Midbrain (tissue), 1 donor: Measurements from ENCODE around the gene SCGB1C1.
A peak's percentile ranks its signal among the peaks of the same experiment; 100 is the strongest.

Source experiments
- DNase-seq: peaks from one replicate; lab custom pipeline; 2025; lab: John Stamatoyannopoulos, UW

The SCGB1C1 gene

DNA sequence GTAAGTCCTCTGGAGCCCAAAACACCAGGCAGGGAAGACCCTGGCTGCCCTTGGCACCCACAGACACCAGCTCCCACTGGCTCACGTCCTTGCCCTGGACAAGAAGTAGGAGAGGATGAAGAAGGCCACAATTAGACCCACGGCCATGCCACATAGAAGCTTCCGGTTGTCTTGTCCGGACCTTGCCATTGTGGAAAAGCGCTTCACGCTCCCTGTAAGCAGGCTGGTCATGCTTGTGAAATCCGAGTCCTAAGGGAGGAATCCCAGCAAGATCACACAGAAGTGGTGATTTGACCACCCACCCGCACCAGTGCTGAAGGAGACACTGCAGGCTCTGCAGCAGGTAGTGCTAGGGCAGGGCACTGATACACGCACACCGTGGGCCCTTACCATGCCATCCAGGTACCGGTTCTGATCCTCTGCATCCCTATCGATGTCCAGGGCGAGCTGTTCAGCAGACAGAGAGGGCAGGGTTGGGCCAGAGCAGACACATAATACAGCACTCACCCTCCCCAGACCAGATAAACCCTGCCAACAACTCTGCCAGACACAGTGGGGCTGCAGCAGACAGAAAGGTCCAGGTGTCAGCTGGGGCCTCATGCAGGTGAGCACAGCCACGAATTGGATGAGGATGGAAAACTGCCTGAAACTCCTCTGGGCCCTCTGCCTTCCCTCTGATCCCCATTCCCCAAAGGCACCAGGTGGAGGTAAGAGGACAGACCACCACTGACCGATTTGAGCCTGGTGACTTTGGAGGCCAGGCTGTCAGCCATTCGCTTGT lies 12.5 kb downstream of the SCGB1C1 start:
- no peak for DNase-seq

DNA sequence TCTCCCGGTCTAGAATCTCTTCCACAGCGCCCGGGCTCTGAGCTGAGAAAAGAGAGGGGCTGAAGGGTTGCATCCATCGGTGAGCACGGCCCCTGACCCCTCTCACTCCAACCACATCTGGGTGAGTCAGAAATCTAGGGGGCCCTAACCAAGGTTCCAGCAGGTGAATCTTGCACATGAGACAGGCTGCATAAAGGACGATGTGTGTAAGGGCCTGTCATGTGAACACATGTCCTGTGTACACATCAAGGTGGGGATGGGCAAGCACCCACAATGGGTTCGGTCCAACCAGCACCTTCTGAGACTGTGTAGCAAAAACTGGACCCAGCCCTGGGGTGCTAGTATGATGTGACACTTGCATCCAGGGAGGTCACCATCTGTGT lies 13.1 kb downstream of the SCGB1C1 start:
- no peak for DNase-seq

DNA sequence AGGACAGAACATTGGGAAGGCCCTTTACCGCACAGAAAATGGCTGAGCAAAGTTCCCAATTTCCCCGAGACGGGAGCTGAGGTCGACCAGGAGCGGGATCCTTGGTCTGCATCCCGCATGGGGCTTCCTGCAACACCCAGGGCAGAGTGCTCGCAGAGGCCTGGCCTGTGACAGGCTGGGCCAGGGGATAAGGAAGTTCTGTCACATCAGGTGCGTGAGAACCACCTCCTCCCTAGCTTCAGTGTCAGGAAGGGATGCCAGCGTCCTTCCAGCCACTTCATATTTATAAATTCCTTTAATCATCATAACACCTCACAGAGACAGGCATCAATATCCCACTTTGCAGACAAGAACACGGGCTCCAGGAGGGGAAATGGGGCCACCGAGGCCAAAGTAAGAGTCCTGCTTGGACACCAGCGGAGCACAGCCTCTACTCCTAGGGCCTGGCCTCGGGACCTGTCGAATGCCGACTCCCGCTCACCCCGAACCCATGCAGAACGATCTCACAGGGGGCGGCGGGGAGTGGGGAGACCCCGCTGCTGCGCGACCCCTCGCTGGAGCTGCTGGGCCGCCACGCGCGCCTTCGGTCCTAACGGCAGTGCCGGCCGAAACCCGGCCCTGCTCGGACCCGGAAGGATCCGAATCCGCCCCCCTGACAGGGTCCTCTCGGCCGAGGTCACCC lies 13.8 kb downstream of the SCGB1C1 start:
- no peak for DNase-seq

DNA sequence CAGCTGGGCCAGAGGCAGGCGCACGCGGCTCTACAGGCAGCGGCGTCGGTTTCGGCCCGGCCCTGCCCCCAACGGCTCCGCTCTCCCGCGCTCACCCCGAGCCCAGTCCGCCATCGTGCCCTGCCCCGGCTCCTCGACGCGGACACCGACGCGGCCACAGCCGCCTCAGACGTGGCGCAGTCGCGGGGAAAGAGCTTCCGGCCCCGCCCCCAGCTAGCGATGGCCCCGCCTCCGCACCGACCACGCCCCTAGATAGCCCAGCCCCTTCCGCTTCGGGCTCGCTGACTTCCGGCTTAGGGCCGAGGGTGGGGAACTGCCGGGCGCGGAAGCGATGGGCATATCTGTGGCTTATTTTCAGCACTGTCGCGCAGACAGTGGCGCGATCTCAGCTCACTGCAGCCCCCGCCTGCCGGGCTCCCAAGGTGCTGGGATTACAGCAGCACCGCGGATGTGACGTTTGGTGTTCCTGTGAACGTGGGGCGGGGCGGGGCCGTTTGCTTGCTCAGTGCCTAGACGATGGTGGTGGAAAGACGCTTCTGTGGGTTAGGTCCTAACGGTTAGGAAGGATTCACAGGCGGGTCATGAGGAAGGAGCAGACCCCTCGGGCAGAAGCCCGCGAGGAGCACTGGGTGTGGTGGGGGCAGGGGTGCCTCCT lies 14.5 kb downstream of the SCGB1C1 start, which contains the start of the genes BET1L and RIC8A:
BET1L (minus strand) TSS at position 192 of the 655 bp plus-strand sequence; CDS start at position 114, 78 bp downstream.
RIC8A (plus strand) TSS at position 501 of the 655 bp plus-strand sequence. CDS start 1,147 bp downstream, outside the sequence.
- peak; percentile 99 for DNase-seq

DNA sequence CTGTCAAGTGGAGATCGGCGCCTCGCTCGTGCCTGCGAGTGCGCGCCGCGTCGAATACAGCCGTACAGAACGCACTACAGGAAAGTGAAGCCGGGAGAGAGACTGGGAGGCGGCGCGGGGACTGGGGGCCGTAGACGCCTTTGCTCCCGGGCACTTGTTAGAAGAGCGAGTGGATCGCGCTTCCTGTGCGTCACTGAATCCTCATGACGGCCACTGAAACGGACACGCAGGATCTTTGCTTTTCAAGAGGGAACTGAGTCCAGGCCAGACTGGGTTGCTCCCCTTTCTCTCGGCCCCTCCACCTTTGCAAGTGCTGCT lies 14.9 kb downstream of the SCGB1C1 start:
- DNase-seq = no peak

DNA sequence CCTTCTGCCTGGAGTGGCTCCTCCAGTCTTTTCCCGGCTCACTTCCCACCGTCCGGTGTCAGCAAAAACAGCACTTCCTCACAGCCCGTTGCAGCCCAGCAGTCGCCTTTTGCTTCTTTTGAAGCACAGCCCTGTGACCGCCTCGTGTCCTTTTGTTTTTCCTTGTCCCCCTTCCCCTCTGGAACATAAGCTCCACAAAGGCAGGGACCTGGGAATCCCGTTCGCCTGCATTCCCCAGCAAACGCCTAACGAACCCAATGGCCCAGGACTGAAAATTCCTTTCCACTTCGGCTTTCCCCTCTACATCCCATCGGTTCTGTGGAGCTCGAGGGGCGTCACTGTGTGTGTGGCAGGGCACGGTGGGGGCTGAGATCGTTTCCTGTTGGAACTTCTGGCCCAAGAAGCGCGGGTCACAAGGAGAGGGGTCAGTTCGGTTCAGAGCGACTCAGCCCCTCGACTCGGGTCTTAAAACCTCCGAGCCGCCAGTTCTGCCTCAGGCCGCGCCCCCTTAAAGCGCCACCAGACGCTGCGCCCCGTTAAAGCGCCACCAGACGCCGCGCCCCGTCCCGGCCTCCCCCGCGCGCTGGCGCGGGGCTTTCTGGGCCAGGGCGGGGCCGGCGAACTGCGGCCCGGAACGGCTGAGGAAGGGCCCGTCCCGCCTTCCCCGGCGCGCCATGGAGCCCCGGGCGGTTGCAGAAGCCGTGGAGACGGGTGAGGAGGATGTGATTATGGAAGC lies 15.5 kb downstream of the SCGB1C1 start:
- DNase-seq = peak; percentile 76

DNA sequence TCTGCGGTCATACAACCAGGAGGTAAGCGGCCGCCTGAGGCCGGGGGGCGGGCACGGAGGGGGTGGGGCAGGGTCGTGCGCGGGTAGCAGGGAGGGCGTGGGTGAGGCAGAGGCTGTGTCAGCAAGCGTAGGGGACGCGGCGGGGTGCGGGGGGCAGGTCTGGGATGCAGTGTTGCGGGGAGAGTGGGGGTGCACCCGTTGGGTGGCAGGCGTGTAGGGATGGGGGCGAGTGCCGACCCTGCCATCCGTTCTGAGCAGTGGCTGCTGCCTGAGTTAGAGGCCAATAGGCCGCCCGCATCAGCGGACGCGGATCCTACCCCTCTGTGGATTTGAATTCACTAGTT lies 16.0 kb downstream of the SCGB1C1 start:
- DNase-seq = no peak

DNA sequence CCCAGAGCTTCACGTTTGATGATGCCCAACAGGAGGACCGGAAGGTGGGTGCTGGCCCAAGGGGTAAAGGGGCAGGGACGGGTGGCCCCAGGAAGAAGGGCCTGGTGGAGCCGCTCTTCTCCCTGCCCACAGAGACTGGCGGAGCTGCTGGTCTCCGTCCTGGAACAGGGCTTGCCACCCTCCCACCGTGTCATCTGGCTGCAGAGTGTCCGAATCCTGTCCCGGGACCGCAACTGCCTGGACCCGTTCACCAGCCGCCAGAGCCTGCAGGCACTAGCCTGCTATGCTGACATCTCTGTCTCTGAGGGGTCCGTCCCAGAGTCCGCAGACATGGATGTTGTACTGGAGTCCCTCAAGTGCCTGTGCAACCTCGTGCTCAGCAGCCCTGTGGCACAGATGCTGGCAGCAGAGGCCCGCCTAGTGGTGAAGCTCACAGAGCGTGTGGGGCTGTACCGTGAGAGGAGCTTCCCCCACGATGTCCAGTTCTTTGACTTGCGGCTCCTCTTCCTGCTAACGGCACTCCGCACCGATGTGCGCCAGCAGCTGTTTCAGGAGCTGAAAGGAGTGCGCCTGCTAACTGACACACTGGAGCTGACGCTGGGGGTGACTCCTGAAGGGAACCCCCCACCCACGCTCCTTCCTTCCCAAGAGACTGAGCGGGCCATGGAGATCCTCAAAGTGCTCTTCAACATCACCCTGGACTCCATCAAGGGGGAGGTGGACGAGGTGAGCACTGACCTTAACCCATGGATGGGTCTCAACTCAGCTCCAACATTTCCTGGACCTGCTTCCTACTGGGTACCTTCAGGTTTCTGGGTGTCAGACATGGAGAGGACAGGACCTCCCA lies 16.6 kb downstream of the SCGB1C1 start:
- no peak for DNase-seq

DNA sequence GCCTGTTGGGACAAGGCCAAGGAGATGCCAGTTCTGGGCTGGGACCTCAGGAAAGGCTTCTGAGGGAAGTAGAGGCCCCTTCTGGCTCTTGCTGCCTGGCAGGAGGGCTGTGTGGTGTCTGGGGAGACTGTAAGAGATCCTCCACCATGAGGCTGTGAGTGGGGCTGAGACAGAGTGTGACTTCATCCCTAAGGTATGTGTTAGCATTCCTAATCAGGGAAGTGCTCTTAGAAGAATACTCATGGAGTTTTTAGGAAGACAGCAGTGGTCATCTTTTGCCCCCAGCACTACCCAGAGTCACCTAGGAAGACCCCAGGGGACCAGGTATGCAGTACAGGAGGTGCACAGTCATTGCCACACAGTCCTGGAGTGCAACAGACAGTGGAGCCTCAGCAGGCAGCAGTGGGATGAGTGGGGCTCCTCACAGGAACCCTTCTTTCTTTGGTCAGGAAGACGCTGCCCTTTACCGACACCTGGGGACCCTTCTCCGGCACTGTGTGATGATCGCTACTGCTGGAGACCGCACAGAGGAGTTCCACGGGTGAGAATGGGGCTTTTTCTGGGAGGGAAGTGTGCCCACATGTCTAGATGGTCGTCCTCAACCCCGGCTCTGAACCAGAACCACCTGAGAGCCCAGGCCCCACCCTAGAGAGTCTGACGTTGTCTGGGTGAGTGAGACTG lies 17.4 kb downstream of the SCGB1C1 start:
- no peak for DNase-seq

DNA sequence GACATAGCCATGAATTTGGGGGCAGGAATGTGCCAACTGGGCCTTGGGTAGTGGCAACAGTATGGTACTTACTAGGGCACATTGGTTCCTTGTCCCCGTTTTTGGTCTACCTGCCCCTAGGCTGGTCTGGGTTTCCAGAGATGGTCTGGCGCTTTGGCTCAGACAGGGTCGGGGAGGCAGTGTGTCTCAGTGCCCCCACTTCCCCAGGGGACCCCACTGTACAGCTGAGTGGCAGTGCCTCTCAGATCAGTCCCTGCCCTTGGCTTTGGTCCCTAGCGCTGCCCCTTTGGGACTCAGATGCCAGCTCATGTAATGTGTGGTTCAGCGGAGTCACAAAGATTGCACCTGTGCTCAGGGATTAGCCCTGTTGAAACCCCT lies 17.9 kb downstream of the SCGB1C1 start:
- no peak for DNase-seq

DNA sequence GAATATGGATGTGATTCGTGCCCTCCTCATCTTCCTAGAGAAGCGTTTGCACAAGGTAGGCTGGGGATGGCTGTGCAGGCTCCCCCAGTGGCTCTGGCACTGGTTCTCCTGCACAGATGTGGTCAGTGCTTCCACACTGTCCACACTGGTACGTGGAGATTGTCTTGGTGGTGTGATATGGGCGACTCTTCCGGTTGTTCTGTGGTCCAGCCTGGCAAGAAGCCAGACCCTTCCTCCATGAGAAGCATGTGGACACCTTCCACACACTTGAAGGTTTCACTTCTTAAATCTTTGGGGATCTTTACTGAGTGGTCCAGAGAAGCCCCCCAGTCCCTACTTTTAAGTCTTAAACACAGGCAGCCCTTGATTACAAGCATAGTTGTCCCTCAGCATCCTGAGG lies 18.4 kb downstream of the SCGB1C1 start:
- DNase-seq = no peak

DNA sequence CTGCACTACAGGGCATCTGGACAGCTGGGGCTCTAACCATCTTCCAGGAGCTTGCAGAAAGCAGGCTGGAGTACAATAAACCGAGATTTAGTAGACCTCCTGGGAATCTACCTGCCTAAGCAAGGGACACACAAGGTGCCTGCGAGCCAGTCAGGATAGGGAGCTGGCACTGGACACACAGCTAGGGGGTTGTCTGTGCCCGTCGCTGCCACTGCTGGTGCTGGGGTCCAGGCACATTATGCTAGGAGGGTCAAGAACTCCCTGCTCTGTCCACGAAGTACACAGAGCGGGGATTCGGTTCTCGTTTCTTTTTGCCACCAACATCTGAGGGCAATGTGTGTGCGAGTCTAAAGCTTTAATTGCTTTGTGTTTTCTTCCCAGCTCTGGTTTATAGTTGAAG lies 18.9 kb downstream of the SCGB1C1 start:
- DNase-seq = no peak

DNA sequence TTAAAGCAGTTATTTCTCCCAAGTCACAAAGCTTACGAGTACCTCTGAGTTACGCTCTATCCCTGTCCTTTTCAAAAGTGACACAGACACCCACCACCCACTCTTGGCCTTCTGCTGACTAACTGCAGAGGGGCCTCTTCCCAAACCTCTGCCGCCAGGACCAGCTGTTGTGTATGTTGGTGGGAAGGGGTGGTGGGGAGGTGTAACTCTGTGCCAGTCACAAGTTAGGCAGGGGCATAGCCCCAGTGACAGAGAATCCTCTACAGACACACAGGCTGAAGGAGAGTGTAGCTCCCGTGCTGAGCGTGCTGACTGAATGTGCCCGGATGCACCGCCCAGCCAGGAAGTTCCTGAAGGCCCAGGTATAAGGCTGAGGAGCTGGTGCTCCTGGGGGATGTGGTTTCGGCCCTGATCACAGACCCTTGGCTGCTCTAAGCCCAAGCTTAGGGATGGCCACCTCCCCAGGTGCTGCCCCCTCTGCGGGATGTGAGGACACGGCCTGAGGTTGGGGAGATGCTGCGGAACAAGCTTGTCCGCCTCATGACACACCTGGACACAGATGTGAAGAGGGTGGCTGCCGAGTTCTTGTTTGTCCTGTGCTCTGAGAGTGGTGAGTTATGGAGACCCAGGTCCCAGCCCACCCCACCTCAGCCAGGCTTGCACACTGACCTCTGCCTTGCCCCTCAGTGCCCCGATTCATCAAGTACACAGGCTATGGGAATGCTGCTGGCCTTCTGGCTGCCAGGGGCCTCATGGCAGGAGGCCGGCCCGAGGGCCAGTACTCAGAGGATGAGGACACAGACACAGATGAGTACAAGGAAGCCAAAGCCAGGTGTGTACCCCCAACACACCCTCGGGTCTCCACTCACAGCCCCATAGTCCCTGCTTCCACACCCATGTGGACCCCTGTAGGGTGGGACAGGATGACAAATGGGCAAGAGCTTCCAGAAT lies 19.5 kb downstream of the SCGB1C1 start:
- DNase-seq = no peak

DNA sequence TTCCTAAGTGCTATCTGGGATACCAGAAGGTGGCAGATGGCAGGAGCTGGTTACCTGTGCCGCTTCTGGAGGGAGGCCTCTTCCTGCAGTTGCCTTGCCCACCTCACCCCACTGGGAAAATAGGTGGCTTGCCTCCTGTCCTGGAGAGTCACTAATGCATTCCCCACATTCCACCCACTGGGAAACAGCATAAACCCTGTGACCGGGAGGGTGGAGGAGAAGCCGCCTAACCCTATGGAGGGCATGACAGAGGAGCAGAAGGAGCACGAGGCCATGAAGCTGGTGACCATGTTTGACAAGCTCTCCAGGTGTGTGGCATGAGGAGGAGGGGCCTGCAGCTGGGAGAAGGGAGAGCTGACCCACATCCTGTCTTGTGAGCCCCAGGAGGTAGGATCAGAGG lies 20.2 kb downstream of the SCGB1C1 start:
- DNase-seq = no peak

DNA sequence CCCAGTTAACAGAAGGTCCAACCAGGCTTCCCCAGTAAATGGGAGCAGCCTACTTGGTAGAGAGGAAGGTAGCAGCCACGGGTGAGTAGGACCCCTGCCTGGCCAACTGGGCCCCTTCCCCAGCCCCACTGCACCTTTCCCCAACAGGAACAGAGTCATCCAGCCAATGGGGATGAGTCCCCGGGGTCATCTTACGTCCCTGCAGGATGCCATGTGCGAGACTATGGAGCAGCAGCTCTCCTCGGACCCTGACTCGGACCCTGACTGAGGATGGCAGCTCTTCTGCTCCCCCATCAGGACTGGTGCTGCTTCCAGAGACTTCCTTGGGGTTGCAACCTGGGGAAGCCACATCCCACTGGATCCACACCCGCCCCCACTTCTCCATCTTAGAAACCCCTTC lies 21.2 kb downstream of the SCGB1C1 start:
- no peak for DNase-seq

DNA sequence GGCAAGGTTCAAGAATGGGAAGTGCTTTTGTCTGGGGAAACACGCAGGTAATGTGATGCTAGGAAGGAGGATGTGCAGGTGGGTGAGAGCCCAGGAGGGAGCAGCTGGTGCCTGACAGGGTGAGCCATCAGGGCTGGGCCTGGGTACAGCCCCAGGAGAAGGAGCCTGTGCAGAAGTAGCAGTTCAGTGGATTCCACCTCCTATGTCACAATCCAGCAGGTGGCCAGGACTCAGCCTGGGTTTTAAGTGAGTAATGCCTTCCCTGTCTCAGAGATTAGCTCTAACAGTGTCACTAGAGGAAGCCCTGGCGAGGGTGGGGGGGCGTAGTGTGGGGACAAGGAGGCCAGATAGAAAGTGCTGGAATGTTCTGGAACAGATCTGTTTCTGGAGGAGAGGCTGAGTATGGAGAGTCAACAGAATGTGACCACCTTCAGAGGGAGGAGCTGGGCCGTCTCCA lies 22.7 kb downstream of the SCGB1C1 start:
- no peak for DNase-seq

DNA sequence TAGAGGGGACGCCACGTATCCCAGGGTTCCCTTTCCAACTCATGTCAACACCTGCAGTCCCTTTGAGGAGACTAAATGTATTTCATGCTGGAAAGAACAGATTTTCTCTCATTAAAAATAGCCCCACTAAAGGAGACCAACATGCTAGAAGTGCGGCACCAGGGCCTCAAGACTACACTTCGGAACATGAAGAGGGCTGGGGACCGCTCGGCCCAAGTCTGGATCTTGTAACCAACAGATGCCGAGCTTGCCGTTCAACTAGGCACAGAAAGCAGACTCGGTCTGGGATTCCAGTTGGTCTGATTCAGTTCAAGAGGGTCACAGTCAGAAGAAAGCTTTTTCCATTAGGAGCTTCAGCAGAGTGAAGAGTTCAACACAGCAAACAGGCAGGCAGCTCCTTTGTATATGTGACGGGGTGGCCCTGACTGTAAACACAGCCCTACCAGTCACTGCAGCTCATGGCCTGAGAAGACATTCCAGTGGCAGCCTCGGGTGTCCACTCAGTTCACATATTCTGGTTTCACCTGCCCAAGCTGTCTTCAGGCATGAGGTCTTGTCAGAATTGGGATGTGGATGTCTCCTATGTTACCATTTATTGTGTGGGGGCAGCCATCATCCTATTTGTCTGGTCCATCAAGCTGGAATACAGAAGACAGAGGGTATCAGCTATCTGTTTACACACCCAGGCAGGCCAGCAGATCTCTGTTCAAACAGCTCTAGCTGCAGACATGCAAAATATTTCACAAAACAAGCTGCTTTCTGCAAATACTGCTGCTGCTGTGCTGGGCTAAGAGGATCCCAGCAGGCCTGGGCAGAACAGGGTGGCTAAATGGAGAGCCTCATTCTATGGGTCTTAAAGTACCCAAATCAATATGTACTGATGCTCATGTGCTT lies 23.4 kb downstream of the SCGB1C1 start:
- DNase-seq = no peak

DNA sequence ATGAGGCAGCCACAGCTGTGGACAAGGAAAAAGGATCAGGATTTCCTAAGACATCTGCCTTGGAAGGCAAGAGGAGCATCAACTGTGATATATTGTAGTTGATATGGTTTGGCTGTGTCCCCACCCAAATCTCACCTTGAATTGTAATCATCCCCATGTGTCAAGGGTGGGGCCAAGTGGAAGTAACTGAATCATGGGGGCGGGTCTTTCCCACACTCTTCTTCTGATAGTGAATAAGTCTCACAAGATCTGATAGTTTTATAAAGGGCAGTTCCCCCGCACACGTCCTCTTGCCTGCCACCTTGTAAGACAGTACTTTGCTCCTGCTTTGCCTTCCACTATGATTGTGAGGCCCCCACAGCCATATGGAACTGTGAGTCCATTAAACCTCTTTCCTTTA lies 24.8 kb downstream of the SCGB1C1 start:
- DNase-seq = no peak
